GM18526 (cell line): ENCODE results near the gene CBX1.

Experiments
- POLR2A ChIP-seq: IDR thresholded peaks from 3 replicates; pipeline ENCODE4 v1.6.1; 2011; ENCODE audit not compliant: insufficient read length; ENCODE audit errors: extremely low read depth

The CBX1 gene

GRCh38 chr17:48129981-48130380 is 28.7 kb upstream of the CBX1 start:
- TF ChIP-seq POLR2A, result no peak

- TF ChIP-seq POLR2A, result no peak
These were observed 27.1 kb upstream of the CBX1 start for GRCh38 chr17:48128400-48128799.

GRCh38 chr17:48127371-48128051 is 26.2 kb upstream of the CBX1 start:
- no peak for TF ChIP-seq POLR2A

- no peak for TF ChIP-seq POLR2A
These were observed 25.2 kb upstream of the CBX1 start for GRCh38 chr17:48126532-48126850.

GRCh38 chr17:48125829-48126531 is 24.7 kb upstream of the CBX1 start:
- TF ChIP-seq POLR2A, result no peak

GRCh38 chr17:48123776-48124388 is 22.6 kb upstream of the CBX1 start:
- no peak for TF ChIP-seq POLR2A

- no peak for TF ChIP-seq POLR2A
These were observed 21.8 kb upstream of the CBX1 start for GRCh38 chr17:48123111-48123510.

- TF ChIP-seq POLR2A, result no peak
These were observed 21.4 kb upstream of the CBX1 start for GRCh38 chr17:48122665-48123045.

GRCh38 chr17:48121923-48122664 is 20.8 kb upstream of the CBX1 start:
- TF ChIP-seq POLR2A, result no peak

- TF ChIP-seq POLR2A, result no peak
These were observed 12.0 kb upstream of the CBX1 start for GRCh38 chr17:48113201-48113676.

- TF ChIP-seq POLR2A, result no peak
These were observed 10.6 kb upstream of the CBX1 start for GRCh38 chr17:48111937-48112241.

- no peak for TF ChIP-seq POLR2A
These were observed 9.5 kb upstream of the CBX1 start for GRCh38 chr17:48110761-48111160.

- peak; percentile 72 for TF ChIP-seq POLR2A
These were observed 6.1 kb upstream of the CBX1 start, which contains the start of gene SNX11 for GRCh38 chr17:48107137-48108055. Gene SNX11 (plus strand): TSS chr17:48107766. CDS start chr17:48112044, 4,278 bp downstream.

- no peak for TF ChIP-seq POLR2A
These were observed 5.5 kb upstream of the CBX1 start for GRCh38 chr17:48106802-48107136.

GRCh38 chr17:48104440-48104839 is 3.2 kb upstream of the CBX1 start:
- no peak for TF ChIP-seq POLR2A
